ENCODE results near the gene RANBP3L. TPM values are rescaled to one million over a fixed set of nuclear protein-coding genes. Genes with fewer than 3 reads are reported as not detected.

RANBP3L gene
- total and polyA plus RNA-seq, 9 of the 15 experiments (the other 6 are each of a cell fraction or from before 2014, with no cell fraction given): 0.01 to 0.06 TPM; not detected in 7

- TF ChIP-seq, protein P1, sequence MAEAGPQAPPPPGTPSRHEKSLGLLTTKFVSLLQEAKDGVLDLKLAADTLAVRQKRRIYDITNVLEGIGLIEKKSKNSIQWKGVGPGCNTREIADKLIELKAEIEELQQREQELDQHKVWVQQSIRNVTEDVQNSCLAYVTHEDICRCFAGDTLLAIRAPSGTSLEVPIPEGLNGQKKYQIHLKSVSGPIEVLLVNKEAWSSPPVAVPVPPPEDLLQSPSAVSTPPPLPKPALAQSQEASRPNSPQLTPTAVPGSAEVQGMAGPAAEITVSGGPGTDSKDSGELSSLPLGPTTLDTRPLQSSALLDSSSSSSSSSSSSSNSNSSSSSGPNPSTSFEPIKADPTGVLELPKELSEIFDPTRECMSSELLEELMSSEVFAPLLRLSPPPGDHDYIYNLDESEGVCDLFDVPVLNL (CRISPR knock-in tag; IDR thresholded peaks at IDR 0.05; ENCODE audit: low read depth): no peak
Observed at GRCh38 chr5:36337597-36337996, 35.9 kb upstream of the RANBP3L start (continued).

DNA sequence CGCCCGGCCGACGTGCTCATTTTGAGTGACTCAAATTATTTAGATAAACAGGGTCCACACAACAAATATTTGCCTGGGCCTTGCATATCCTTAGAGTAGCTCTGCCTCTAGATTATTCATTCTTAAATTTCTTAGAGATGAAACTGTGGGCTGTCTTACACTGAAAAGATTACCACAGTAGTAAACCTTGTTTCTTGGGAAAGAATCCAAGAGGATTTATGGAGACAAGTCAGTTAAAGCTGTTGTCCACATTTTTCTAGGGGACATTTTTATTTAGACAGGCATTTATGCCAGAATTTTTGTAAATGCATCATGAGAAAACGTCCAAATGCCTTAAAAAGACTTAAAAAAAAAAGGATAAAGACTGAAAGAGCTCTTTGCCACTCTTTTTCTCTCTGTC, 32.6 kb upstream of the RANBP3L start:
- Histone ChIP-seq H4K20me1 (replicated peaks; ENCODE audit: control insufficient read depth, insufficient read depth, low read length) (no peaks in the 10 kb centered on the region), H3K4me2 (ENCODE audit: insufficient read depth, low read length) (no peak overlapping the region), H2AFZ (ENCODE audit: low read depth, low read length) (no peak overlapping the region), H3K9me1 (ENCODE audit: control insufficient read depth, insufficient read depth, low read length) (no peaks in the 10 kb centered on the region), H3K4me1 (replicated peaks in 1 of 2; ENCODE audit: control insufficient read depth in 2 of 2, insufficient read depth in 2 of 2, low read length in 2 of 2) (no peaks in the 10 kb centered on the region), H3K79me2 (ENCODE audit: control insufficient read depth, insufficient read depth, low read length) (no peaks in the 10 kb centered on the region), H3K9ac (ENCODE audit: insufficient read depth in 1 of 2, low read depth in 2 of 2, low read length in 2 of 2) (no peak overlapping the region), H3K27ac (ENCODE audit: extremely low read depth, low read depth, low read length) (no peak overlapping the region), H3K36me3 (ENCODE audit: control insufficient read depth, insufficient read depth, low read length) (no peaks in the 10 kb centered on the region), H3K9me3 (replicated peaks; ENCODE audit: control insufficient read depth, insufficient read depth, low read depth, low read length) (no peaks in the 10 kb centered on the region), H3K4me3 (no peak overlapping the region), H3K27me3 (ENCODE audit: control insufficient read depth in 2 of 2, insufficient read depth in 2 of 2, low read length in 2 of 2) (peaks cover 13 to 18% of the 10 kb centered on the region in 2 experiments)
- DNase-seq (ENCODE audit: extremely low read depth in 1 of 4, low spot score in 3 of 4) (no peak), FAIRE-seq (no peak), ATAC-seq (no peak)
- CTCF ChIA-PET (ENCODE audit: low intra/inter-chr PET ratio): no interaction called here
- in situ Hi-C loops (cut with MboI): no loop called here
- 42% methylated on average over 5 of the region's 5 CpGs for WGBS (ENCODE audit: insufficient coverage, low coverage, missing lambda C conversion rate)
- TF ChIP-seq FUS (optimal IDR thresholded peaks at IDR 0.05; ENCODE audit: low read depth, low read length): no peak
- TF ChIP-seq NFRKB (IDR thresholded peaks at IDR 0.05; ENCODE audit: low read depth): no peak
- TF ChIP-seq ZNF589 (CRISPR knock-in tag; IDR thresholded peaks at IDR 0.05; ENCODE audit: low read depth): no peak
- no peak for TF ChIP-seq TCF7 (IDR thresholded peaks at IDR 0.05; ENCODE audit: borderline replicate concordance)
- no peak for TF ChIP-seq ZBTB12 (CRISPR knock-in tag; IDR thresholded peaks at IDR 0.05)
- no peak for TF ChIP-seq MCM7 (IDR thresholded peaks at IDR 0.05)
- no peak for TF ChIP-seq RFX7 (CRISPR knock-in tag; IDR thresholded peaks at IDR 0.05)
- no peak for TF ChIP-seq SREBF1 (IDR thresholded peaks at IDR 0.05; ENCODE audit: borderline replicate concordance, low read depth, low read length)
- TF ChIP-seq THAP12 (CRISPR knock-in tag; IDR thresholded peaks at IDR 0.05): no peak
- TF ChIP-seq HNRNPK (IDR thresholded peaks at IDR 0.05; ENCODE audit: low read depth, low read length, poor library complexity, severe bottlenecking): no peak
- TF ChIP-seq TAF15 (IDR thresholded peaks at IDR 0.05; ENCODE audit: low read depth, low read length): no peak
- no peak for TF ChIP-seq CBFA2T2 (conservative IDR thresholded peaks at IDR 0.05)
- no TSS peak for BruUV-seq (replicated peaks)
- intact Hi-C loops (cut with micrococcal nuclease): no loop called here
- POLR2A ChIA-PET: interaction anchor here (0.9 to 1.1 kb wide), 3 partner anchors 9 to 27 kb away, joined by 3 read pairs; no protein-coding TSS in a partner anchor

All from K562 (cell line).